Kidney capillary endothelial cell (primary cell): ENCODE measurements around the gene GAS7.
"Not testable (repeated sequence)": the region's sequence is repeated elsewhere in the genome, so short reads cannot be mapped to it uniquely, and the experiment has no call there.

ENCODE experiments used
- DNase-seq: peaks from one replicate; pipeline ENCODE4 v3.0.0-alpha.2; 2018; ENCODE audit warnings: low spot score

GAS7 gene

GRCh38 chr17:9941305-9941704, 257.1 kb downstream of the GAS7 start:
- DNase-seq: no peak

DNA sequence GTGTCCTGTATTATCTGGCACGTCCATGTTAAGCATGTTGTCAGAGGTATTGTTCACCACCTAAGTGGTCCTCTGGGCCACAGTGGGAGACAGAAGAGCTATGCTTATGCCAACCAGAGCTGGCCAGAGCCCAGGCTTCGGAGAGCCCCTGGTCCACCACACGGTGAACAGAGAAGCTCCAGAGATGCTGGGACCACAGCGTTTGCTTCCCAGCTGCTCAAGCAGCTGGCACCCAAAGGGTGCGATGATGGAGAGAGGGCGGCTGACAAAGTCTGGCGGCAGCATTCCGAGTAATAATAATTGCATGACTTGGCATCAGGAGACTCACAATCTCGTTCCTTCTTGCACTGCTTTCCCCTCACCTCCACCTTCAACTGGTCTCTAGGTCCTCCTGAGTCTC, 257.6 kb downstream of the GAS7 start:
- no peak for DNase-seq

DNA sequence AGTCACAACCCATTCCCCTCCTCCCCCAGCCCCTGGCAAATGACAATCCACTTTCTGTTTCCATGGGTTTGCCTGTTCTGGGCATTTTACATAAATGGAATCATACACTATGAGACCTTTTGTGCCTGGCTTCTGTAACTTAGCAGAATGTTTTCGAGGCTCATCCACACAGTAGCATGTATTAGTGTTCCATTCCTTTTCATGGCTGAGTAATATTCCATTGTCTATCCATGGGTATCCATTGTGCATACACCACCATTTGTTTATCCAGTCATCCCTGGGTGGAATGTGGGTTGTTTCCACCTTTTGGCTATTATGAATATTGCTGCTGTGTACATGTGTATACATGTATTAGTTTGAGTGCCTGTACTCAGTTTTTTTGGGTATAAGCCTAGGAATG, 259.6 kb downstream of the GAS7 start:
- no peak for DNase-seq

DNA sequence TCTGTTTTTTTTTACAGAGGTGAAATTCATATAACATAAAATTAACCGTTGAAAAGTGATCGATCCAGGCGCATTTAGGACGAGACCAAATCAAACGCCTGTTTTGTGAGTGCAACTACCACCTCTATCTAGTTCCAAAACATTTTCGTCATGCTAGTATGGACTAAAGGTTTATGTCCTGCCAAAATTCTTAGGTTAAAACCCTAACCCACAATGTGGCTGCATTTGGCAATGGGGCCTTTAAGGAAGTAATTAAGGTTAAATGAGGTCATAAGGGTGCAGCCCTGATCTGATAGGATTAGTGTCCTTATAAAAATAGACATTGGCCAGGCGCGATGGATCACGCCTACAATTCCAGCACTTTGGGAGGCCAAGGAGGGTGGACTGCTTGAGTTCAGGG, 260.5 kb downstream of the GAS7 start:
- no peak for DNase-seq

DNA sequence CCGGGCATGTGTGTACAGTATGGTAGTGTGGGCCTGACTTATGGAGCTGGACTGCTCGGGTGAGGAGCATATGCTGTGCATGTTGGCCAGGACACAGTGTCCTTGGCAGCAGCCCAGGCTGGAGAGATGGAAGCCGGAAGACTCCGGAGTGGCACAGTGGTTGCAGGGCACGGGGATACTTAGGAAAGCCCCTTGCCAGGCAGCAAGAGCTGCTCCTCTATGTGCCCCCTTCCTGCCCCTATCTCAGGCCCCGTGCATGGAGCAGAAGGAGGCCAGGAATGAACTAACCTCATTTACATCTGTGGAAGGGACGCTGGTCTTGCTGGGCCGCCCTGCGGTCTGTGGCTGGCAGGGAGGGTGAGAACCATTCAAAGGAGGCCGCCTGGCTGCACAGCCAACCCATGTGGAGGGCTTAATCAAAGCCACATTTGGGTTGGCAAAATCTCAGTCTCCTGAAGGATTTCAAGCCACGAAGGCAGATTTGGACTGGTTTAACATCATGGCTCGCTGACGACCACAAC, 261.1 kb downstream of the GAS7 start:
- no peak for DNase-seq

- no peak for DNase-seq
Measured at GRCh38 chr17:9936095-9936494, 262.3 kb downstream of the GAS7 start.

GRCh38 chr17:9935408-9935807, 263.0 kb downstream of the GAS7 start:
- DNase-seq: no peak

DNA sequence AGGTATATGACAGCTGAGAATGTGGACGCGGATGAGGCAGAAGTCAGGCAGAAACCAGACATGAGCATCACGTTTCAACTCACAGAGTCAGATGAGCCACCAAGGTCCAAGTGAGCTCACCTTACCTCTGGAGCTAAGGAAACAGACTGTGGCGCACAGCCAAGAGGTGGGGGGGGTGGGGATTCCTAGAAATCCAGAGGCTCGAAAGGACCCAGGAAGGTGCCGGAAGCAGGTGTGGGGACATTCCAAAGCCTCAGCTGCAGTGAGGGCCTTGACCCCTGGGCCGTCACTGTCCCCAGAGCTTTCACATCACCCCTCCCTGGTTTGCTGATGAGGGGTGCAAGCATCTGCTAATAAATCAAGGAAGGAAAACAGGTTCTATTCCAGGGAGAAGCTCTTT, 264.1 kb downstream of the GAS7 start:
- no peak for DNase-seq

DNA sequence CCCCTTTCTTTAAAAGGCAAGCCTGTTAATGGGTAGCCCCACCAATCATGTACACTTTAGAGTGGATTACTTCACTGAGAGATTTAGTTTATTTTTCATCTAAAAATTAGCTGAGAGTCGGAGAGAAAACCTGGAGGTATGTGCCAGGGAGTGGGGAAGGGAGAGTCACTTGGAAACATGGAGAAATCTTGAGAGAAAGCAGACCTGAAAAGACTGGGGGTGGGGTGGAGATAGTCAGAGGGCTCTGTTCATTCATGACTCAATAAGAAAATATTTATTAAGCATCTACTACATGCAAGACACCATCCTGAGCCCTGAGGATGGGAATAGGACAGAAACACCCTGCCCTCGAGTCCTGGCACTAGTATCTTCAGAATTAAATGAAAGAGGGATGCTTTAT, 265.9 kb downstream of the GAS7 start:
- DNase-seq: no peak

DNA sequence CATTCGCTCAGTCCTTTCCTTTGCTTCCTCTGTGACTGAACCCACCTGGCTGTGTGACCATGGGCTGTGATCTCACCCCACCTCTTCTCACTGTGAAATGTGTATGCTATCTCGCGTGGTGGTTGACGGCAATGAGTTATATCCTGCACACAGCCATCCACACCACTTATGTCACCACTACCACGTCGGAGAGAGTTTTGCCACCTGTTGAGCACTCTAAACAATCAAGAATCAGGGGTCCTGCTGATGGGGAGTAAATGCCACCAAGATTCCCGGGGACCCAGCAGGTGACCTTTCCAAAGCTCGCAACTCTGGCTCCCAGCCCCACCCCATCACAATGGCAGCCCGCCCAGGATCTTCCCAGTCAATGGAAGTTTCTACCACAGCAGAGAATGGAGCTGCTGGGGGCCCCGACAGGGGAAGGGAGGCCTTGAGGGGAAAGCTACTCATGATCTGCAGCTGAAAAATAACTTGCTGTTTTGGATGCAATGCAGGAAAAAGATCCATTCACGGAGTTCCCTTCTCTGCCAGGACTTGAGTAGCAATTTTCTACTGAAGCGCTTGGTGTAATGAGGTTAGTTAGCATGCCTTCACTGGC, 267.2 kb downstream of the GAS7 start:
- DNase-seq: no peak

DNA sequence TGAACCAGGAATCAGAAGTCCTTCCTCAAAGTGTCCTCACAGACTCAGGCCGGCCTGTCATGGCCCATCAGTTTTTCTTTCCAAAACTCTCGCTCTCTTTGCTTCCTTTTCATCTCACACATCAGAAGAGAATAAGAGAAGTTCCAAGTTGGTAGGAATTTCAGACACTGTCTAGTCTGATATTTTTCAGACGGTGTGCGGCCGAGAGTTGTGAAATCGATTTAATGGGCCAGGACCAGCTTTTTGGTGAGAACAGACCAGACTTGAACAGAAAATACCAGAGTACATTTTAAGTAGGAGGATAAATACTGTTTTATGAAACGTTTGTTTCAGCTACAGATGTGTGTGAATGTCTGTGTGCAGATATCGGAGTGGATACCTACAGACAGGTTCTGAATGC, 268.5 kb downstream of the GAS7 start:
- no peak for DNase-seq

DNA sequence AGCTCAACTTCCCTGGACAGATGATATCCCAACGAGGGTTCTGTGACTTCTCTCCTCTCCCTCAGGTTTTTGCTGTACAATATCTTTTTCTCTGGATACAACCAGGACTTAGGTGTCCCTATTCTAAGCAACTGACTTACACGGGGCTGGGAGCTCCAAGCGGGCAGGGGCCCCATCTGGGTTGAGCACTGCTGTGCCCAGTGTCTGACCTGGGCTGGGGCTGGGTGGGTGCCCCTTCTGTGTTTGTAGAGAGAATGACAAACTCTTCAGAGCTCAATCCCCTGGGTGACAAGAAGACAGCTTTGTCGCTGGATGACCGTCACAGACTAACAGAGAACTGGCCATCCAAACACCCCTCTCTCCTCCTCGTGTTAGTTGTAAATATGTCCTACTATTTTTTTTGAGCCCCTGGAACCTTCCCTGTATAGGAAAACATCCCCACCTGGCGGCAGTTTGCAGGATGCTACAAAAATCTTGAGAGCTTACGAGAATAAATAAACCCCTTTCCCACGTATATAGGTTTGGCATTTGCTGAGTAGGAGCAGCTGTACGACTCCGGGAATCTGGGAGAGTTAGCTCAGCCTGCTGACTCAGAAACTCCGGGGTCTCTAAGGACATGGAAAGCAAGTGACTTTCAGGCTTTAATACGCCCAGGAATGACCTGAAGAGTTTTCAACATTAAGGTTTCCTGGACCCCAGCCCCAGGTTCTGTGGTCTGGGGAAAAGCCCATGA, 269.6 kb downstream of the GAS7 start:
- DNase-seq: peak; percentile 30

GRCh38 chr17:9926150-9926804, 272.1 kb downstream of the GAS7 start:
- no peak for DNase-seq

GRCh38 chr17:9925457-9925856, 272.9 kb downstream of the GAS7 start:
- no peak for DNase-seq

DNA sequence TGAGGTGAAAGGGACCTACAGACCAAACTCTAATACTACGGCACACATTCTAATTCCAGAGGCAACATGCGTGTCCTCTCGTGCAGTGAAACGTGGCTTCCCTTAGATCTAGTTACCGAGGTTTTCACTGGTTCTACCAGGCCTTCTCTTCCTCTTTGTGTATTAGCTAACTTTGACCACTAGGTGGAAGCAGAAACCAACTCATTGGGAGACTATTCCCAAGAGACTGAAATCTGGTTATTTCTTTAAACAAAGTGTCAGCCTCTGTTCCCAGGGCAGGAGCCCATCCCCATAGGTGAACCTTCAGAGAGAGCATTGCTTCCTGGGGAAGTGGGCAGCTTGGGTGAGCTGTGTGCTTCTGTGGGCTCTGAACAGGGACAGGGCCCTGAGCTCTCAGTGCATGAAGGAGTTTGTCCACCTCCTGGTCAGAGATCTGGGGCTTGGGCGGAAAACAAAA, 273.6 kb downstream of the GAS7 start:
- DNase-seq: peak; percentile 60

DNA sequence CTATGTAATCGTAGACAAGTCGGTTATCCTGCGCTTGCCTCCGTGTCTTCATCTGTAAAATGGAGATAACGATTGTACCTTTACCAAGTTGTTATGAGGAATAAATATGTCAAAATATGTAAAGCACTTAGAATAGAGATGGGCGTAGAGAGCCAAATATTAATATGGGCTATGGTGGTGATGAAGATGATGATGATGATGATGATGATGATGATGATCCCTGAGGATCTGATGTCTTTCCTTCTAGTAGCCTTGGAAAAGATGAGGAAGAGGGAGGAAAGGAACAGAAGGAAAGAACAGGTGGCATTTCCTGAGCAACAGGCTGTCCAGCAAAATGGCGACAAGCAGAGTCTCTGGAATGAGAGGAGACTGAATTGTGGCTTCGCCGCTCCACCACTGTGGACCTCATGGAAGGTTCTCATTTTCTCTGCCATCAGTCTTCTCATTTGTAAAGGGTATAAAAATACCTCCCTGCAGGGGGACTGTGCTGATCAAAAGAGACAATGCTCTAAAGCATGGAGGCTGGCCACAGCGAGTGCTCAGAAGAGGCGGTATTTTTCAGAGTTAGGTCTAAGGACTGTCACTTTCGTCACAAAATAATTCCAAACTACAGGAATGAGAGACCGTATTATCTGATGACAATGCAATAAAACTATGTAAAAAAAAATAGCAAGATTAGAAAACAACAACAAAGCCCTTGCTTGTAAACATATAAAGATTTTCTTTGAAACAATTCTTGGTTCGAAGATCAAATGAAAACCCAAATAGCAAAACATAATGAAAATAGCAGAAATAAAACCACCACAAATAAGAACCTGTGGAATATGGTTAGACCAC, 276.2 kb downstream of the GAS7 start:
- no peak for DNase-seq

GRCh38 chr17:9921216-9921615, 277.2 kb downstream of the GAS7 start:
- not testable (repeated sequence) for DNase-seq

GRCh38 chr17:9918804-9919352, 279.5 kb downstream of the GAS7 start:
- DNase-seq: no peak

- DNase-seq: no peak
Measured at GRCh38 chr17:9918352-9918751, 280.1 kb downstream of the GAS7 start.

DNA sequence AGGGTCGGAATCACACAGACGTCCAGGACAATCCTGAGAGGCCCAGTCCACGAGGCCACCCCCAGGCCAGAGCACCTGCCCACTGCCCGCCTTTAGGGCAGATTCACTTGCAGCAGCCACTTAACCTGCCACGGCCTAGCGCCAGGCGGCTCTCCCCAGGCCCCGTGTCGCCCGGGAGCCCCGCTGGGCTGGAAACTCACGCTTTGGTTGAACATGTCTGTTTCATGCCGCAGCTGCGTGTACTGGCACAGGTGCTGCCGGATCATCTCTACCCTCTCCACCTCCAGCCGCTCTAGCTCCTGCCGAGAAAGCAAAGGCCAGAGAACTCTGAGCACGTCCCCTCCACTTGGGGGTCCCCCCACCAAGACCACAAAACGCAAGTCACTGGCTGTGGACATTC, 280.6 kb downstream of the GAS7 start:
- no peak for DNase-seq

- no peak for DNase-seq
Measured at GRCh38 chr17:9917131-9917530, 281.3 kb downstream of the GAS7 start.

DNA sequence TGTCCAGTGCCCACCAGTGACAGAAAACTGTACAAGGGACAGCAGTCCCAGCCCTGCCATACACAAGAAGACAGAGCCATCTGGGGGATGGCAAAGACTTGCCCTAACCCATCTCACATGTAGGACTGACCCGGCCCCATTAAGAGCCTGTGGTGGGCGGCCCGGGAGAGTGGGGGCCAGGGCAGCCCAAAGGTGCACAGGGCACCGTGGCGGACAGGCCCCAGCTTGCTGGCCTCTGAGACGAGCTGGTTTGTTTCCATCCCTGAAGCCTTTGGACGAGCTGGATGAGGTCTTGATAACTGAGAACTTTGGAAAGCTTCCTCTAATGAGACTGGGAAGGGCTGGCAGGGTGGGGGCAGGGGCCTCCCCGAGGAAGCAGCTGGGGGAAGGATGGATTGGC, 282.3 kb downstream of the GAS7 start:
- no peak for DNase-seq
